Right renal cortex interstitium (tissue), 3 donors: ENCODE measurements around the gene WWC1. TPM values are rescaled to one million over a fixed set of nuclear protein-coding genes. Genes with fewer than 3 reads are reported as not detected.
A peak's percentile ranks its signal among the peaks of the same experiment; 100 is the strongest.
"Not testable (repeated sequence)": the region's sequence is repeated elsewhere in the genome, so short reads cannot be mapped to it uniquely, and the experiment has no call there.

Source experiments
- DNase-seq, 3 donors: peaks; one replicate each; pipeline ENCODE4 v3.0.0-alpha.2; 2013; ENCODE audit warnings: low read depth in 3 of 3, low spot score in 2 of 3
- polyA plus RNA-seq, 3 donors: library from polyadenylated mRNA; unstranded; fragments of 120-200 nt; gene quantifications; one replicate each; pipeline ENCODE4 v1.2.1, GENCODE V29; 2013; ENCODE audit not compliant: insufficient read length in 3 of 3

Gene WWC1
- polyA plus RNA-seq, 3 donors, result 83.0 to 102 (median 89.7) TPM

DNA sequence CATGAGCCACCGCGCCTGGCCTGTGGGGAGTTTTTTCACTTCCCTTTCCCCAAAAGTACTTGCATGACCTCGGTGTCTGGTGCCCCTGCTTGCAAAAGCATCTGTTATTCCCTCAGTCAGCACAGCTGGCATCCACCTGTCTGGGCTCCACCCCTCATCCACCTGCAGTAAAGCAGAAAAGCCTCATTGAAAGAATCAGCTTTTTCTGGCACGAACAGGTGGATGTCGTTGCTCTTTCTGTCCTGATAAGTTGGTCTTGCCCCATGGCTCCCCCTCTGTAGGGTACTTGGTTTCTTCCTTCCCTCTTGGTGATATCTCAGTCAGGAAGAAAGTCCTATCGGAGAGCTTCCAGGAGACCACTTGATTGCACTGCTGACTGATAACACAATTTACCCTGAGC, 37.4 kb downstream of the WWC1 start:
- DNase-seq, result peak in 1 of 3 donors; percentile 53

DNA sequence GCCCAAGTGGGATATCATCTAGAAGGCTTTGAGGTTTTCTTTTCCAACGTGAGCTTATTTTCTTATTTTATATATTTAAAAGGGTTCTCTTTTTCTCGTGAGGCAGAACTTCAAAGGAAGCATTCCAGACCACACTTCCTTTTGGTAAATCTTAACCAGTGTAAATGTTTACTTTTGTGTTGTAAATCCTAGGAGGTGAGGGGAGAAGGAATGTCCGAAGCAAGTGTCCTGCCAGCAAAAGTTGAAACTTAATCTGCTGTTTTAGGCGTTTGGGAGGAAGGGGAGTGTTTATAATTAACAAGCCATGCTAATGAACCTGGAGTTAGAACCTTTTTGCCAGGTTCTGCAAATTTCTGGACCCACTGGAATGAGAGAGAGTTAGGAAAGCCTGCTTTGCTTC, 37.9 kb downstream of the WWC1 start:
- DNase-seq, result no peak

DNA sequence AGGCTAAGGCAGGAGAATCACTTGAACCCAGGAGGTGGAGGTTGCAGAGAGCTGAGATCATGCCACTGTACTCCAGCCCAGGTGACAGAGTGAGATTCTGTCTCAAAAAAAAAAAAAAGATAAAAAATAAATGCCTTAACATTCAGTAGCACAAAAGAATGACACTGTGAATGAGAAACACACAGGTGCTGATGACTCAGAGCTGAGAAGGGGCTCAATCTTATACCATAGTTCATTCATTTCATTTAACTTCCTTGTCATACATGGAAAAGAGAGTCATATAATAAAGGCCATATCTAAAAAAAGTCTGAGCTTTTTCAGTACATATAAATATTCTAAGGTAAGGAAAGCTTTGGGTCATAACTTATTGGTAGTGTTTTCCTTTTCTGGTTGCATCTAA, 40.6 kb downstream of the WWC1 start:
- DNase-seq, result no peak

DNA sequence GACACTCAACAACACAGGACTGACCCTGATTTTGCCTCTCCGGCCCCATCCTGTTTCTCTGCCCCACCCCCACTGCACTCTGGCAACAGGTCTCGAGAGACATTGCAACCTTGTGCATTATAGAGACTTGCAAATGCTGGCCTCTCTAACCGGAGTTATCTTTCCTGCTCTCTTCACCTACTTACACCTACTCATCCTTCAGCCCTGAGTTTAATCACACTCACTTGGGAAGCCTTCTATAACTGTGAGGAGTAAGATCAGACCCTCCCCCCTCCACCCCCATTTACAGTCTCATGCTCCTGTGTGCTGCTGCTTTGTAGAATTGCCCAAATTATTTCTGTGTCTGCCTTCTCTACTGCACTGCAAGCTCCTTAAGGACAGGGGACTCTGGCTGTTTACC, 42.8 kb downstream of the WWC1 start:
- no peak for DNase-seq

DNA sequence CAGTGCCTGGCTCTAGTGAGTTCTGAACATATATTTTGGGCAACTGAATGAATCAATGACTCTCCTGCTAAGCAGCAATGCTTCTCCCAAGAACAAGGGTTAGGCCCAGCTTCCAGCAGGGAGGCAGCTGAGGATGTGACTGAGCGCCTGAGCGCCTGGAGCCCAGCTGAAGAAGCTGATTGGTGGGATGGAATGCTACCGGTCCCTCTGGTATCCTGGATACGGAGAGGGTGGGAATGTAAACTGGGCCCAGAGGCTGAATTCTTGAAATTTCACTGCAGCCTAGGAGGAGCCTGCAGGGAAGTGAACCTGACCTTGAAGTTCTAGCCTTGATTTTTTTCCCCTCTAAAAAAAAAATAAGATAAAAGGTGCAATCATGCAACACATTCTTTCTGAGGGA, 43.2 kb downstream of the WWC1 start:
- DNase-seq, result peak in 1 of 3 donors; percentile 68

DNA sequence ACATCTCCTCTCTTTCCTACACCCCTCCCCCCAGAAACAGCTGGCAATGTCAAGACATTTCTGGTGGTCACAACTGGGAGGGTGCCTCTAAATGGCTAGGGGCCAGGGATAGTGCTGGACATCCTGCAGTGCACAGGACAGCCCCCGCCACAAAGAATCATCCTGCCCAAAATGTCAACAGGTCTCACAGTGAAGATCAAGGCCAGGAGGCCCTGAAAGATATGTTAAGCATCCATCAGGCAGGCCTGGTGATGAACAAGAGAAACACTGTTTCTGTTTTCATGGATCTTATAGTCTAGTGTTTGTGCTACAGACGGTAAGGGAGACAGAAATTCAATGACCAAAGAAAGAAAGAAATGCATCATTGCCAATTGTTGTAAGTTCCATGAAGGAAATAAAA, 45.9 kb downstream of the WWC1 start:
- no peak for DNase-seq

DNA sequence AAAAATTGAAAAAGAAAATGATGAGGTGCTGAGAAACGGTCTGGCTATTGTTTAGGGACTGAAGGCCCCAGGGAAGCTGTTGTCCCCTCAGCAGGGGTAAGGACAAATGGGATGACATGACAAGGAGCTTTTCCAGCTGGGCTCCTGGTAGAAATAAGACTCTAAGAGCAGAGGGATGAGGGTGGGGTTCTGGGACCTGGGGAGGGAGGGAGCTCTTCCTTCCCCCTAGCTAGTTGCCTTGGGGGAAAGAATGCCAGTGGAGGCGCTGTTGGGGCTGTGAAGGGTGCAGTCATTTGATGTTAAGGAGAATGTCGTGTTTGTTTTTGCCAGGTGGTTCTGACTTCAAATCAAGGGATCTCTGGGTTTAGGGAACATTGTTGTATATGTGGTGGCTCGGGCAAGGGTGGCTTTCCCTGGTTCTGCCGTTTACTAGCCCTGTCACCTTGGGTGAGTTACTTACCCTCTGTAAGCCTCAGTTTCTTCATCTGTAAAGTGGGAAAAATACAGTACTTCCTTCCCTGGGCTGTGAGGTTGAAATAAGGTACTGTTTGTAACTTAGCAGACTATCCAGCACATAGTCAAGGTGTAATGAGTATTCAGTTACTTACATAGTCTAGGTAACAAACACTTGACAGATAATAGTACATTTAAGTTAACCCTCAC, 47.8 kb downstream of the WWC1 start:
- DNase-seq, result no peak

DNA sequence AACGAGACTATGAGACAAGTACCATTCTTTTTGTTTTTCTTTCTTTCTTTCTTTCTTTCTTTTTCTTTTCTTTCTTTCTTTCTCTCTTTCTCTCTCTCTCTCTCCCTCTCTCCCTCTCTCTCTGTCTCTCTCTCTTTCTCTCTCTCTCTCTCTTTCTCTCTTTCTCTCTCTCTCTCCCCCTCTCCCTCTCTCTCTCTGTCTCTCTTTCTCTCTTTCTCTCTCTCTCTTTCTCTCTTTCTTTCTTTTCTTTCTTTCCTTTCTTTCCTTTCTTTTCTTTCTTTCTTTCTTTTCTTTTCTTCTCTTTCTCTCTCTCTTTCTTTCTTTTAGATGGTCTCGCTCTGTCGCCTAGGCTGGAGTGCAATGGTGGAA, 48.3 kb downstream of the WWC1 start:
- not testable (repeated sequence) for DNase-seq

DNA sequence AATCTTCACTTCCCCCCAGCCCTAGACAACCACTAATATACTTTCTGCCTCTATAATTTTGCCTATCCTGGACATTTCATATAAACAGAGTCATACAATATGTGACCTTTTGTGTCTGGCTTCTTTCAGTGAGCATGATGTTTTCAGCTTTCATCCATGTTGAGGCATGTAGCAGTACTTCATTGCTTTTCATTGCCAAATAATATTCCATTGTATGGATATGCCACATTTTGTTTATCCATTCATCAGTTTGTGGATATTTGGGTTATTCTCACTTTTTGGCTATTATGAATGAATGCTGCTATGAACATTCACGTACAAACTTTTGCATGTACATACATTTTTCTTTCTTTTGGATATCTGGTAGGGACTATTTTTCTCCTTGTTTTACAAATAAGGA, 49.0 kb downstream of the WWC1 start:
- no peak for DNase-seq

DNA sequence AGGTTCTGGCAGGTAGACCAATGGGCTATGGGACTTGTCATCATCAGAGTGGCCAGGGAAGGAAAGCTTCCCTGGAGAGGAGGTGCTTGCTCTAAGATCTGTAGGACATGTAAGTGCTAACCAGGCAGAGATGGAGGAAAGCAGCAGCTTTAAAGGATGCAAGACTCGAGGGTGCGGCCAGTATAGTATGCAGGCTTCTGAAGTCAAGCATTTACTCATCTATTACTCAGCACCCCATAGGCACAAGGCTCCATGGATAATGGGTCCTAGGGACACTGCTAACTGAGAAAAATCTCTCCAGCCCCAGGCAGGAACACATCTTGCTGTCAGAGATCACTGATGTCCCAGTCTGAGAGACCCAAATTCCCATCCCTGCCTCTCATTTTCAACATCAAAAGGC, 49.7 kb downstream of the WWC1 start:
- no peak for DNase-seq

DNA sequence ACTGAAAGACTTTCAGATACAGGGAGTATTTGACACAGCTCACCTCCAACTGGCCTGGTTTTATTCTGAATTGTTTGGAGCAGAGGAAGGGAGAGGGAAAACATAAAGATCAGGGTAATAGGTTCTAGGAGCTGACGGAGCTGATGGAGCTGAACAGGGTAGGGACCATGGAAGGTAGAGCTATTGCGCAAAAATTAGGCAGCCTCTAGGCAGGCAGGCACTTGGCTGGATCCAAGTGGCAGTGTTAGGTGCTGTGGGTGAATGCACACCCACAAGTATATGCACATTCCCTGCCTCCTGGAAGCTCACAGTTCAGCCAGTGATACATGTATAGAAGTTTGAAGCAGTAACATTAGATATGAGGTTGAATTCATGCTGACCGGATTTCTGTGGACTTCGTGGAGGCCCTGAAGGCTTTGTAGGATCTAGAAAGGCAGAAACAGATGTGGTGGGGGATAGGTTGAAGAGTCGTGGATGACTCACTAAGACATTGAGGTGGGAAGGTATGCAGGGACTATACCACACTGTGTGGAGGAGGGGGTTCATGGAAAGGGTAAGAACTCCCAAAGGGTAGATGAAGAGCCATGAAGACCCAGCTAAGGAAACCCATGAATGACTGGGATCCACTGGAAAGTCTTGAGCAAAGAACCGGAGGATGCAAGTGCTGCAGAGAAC, 50.8 kb downstream of the WWC1 start:
- DNase-seq, result no peak

DNA sequence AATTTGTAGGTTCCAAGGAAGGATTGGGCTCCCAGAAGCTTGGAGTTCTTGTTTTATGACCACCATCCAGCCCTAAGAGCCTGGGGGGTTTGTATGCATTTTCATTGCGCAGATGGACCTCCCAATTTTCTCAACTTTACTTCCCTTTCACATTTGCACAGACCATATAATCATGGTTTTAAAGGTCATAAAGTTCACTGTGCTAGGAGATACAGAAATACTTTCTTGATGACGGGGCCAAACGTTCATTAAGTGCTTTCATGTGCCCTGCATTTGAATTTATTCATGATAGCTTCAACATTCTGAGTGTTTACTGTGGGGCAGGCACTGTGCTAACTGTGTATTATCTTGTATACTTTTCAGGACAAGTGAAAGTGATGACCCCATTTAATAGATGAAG, 51.5 kb downstream of the WWC1 start:
- DNase-seq, result no peak

DNA sequence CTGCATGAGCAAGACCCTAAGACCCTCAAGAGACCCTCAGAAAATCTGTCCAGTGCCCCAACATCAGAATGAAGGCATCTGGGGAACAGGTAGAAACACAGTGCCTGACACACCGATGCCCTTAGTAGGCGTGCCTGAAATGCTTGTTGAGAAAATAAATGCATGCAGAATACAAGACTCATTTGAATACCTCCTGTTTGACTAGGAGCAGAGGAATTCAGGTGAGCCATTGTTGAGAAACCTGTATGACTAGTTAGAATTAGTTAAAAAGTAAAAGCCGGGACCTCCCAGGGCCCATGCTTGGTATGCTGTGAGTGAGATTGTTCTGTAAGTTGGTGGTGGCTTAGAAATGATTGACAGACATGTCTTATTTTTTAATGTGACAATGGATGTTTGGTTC, 55.0 kb downstream of the WWC1 start:
- DNase-seq, result peak; percentile 56 to 72 (median 60)

DNA sequence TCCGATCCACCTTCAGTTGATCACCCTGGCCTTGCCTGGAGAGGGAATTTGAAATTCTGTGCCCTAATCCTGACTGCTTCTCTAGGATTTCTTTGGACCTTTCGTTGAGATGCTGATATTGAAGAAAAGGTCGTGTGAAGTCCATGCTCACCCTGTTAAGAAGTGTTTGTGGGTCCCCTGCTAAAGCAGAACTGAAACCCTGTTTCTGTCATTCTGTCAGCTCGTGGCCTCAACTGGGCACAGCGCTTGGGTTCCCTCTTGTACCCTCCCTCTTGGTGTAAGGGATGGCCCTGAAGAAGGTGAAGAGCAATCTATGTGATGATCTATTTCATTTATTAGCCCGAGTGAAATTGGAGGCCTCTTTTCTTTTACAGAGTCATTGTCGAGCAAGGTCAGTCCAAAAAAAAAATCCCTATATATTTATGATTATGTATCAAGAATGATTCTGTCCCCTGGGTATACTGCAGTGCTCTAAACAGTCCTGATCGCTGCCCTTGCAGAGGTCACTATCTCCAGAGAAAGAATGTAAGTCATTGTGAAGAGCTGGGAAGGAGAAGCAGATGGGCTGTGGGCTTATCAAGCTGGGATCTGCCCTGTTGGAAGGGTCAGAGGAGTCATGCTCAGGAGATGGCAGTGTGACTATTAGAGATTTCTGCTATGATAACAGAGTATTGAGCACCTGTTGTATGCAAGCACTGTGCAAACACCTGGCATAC, 56.1 kb downstream of the WWC1 start:
- no peak for DNase-seq

DNA sequence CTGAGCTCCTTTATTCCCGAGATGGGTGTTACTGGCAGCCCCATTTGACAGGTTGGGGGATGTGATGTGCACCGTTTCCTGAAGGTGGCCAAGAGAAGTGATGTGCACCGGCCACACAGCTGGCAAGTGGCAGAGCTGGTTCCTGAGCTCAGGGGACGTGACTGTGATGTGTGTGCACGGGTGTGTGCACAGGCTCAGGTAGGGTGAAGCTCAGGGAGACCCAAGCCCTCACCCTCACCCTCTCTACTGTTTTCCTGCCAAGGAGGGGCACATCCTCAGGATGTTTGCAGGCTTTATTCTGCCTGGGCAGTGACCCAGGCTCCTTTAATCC, 56.6 kb downstream of the WWC1 start:
- DNase-seq, result no peak

DNA sequence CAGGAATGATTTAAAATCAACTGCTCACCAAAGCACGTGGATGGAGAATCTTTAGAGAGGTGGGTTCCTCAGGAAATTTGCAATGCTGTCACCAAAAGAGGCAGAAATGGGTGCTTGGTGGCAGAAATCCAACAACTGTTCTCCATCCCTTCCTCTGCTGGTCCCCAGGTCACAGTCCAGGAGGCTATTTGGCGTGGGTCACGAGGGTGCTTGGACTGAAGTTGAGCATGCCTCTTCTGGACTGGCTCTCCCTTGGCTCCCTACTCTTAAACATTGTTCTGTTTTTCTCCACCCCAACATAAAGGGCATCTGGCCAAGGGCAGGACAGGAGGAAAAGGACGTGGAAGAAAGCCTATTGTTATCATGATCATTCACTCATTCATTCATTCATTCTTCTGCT, 58.9 kb downstream of the WWC1 start:
- no peak for DNase-seq

DNA sequence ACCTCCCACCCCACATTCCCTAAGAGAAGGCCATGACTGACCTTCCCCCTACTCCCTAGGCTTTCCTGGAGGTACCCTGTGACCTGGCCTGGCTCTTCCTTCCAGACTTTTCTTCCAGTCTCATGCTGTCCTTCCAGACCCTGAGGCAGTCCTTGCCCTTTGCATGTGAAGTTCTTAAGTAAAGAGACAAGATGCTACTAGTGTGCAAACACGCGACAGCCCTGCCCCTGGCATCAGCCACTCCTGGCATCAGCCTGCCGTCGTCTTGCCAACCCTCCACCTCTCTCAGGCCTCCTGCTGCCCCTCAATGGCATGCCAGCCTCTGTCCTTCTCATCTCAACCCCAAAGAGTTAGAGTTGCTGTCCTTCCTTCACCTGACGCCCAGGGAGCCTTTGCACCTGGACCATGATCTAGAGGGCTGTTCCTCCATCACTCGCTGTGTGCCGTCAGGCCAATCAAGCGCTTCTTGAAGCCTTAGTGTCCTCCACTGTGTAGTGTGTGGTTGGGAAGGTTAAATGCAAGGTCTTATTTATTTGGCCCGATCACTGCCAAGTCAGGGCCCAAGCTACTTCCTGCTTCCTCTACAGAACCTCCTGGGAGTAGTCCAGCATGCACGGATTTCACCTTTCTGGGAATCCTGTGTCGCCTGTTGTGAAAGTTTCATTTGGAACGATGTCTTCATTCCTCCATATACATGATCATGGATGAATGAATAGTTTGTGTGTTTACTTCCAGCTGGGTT, 61.9 kb downstream of the WWC1 start:
- no peak for DNase-seq

DNA sequence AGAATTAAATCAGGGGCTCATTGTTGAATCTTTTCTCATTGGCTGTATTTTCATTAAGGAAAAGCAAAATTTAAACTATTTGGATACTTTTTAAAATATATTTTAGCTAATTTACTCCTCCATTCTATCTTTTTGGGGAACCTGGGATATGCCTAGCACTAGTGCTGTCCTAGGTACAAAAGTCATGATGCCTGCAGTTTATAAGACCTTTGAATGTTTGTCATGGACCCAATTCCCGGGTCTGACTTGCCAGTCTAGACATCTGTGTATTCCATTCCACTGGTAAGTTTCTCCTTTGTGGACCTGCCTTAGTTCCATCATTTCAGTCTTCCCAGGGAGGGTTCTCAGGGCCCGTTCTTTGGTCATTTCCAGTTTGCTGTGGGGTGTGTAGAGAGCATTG, 63.0 kb downstream of the WWC1 start:
- DNase-seq, result no peak

DNA sequence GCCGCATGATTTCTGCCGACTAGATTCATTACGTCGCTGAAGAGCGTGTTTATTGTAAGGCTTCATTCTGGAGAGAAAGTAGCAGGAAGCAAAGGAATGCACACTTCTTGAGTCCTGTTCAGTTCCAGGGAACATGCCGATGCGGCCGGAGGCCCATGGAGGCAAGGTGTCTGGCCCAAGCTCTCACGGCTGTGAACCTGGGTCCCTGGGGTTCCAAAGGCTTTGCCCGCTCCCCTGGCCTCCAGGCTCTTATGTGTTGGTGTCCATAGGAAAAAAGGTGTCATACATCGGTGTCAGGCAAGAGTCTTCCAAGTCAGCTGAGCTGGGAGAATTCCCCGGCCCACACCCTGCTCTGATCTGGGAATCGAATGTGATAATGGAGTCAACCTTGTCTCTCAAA, 64.7 kb downstream of the WWC1 start:
- no peak for DNase-seq

DNA sequence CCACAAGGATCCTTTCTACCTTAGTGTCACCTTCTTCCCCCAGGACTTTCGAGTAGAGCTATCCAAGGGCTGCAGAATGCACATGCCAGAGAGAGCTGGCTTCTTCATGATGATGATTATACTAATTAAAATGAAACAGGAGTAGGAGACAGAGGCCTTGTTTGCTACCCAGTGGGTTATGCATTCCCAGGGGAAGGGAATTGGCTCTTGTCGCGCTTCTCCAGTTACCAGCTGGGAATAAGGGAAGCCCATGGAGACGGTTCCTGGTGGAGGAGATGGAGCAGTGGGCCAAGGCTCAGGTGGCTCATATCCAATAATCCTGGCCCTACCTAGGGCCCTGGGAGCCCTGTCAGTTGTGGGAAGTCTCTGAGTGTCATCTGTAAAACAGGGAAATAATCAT, 65.1 kb downstream of the WWC1 start:
- no peak for DNase-seq

DNA sequence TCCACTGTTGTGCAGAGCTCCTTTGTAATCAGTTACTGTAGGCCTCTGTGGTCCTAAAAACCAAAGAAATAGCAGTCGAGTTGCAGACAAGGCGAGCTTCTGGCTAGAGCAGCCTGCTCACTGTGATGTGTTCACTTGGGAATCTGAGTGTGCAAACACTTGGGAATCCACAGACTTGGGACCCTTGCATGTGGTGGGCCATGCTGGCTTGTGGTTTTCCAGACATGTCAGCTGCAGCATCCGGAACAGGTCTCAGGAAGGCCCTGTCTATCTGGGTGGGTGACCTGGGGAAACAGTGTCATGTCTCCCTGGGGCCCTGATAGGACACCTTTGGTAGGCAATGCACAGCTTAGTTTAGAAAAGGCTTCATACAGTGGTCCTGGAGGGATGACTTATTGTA, 66.4 kb downstream of the WWC1 start:
- DNase-seq, result no peak
